Stimulated activated effector memory CD8-positive, alpha-beta T cell treated with anti-CD3 and anti-CD28 coated beads, Interleukin-12 subunit alpha, Interleukin-12 subunit beta, amount 100 ng/mL, for 72 hours (primary cell): ENCODE data around the gene GALNT2.

Source experiments
- ATAC-seq: fragments of 150-1000 bp; cut with Tn5 transposase; 2 replicates; pipeline ENCODE4 v1.10.0; 2021
- DNase-seq, 2 donors: peaks; one replicate each; pipeline ENCODE4 v3.0.0; 2021 to 2022; ENCODE audit warnings: low spot score in 2 of 2
- H3K27ac Mint-ChIP-seq: one replicate; pipeline ENCODE4 v1.8.0; 2022; ENCODE audit warnings: mild to moderate bottlenecking, mixed read lengths
- H3K36me3 Mint-ChIP-seq: one replicate; pipeline ENCODE4 v1.8.0; 2022; ENCODE audit warnings: mild to moderate bottlenecking, mixed read lengths
- H3K4me1 Mint-ChIP-seq: one replicate; pipeline ENCODE4 v1.8.0; 2022; ENCODE audit warnings: mixed read lengths
- H3K4me3 Mint-ChIP-seq: one replicate; pipeline ENCODE4 v1.8.0; 2022; ENCODE audit warnings: mild to moderate bottlenecking, mixed read lengths
- H3K9me3 Mint-ChIP-seq: one replicate; pipeline ENCODE4 v1.8.0; 2022; ENCODE audit warnings: mixed read lengths

Gene GALNT2

GRCh38 chr1:230300322-230301301, 233.6 kb downstream of the GALNT2 start:
- Mint-ChIP-seq H3K36me3 (no peaks in the 10 kb centered on the region), H3K27ac (no peak overlapping the region), H3K4me3 (no peak overlapping the region)

GRCh38 chr1:230301322-230301721, 234.3 kb downstream of the GALNT2 start:
- H3K9me3 Mint-ChIP-seq, result no peaks in the 10 kb centered on the region
- ATAC-seq (no peak), DNase-seq (no peak)
- no peak overlapping the region for H3K4me3 Mint-ChIP-seq
- H3K36me3 Mint-ChIP-seq, result no peaks in the 10 kb centered on the region
- peaks cover 13% of the 10 kb centered on the region for H3K4me1 Mint-ChIP-seq
- no peak overlapping the region for H3K27ac Mint-ChIP-seq

More at GRCh38 chr1:230300322-230301301, 233.6 kb downstream of the GALNT2 start:
- no peaks in the 10 kb centered on the region for H3K9me3 Mint-ChIP-seq
- peaks cover 13% of the 10 kb centered on the region for H3K4me1 Mint-ChIP-seq
- no peak for DNase-seq
- ATAC-seq, result no peak

- Mint-ChIP-seq H3K9me3 (no peaks in the 10 kb centered on the region), H3K4me3 (no peak overlapping the region), H3K27ac (no peak overlapping the region)
Measured at GRCh38 chr1:230301822-230302221, 234.8 kb downstream of the GALNT2 start.

GRCh38 chr1:230303069-230303468, 236.0 kb downstream of the GALNT2 start:
- Mint-ChIP-seq H3K9me3 (no peaks in the 10 kb centered on the region), H3K36me3 (no peaks in the 10 kb centered on the region), H3K4me3 (no peak overlapping the region), H3K4me1 (peaks cover 20% of the 10 kb centered on the region), H3K27ac (no peak overlapping the region)
- DNase-seq (no peak), ATAC-seq (no peak)

More at GRCh38 chr1:230301822-230302221, 234.8 kb downstream of the GALNT2 start:
- Mint-ChIP-seq H3K36me3 (no peaks in the 10 kb centered on the region), H3K4me1 (peaks cover 13% of the 10 kb centered on the region)
- DNase-seq (no peak), ATAC-seq (no peak)

GRCh38 chr1:230303822-230304221, 236.8 kb downstream of the GALNT2 start:
- ATAC-seq, result peak; percentile 68
- Mint-ChIP-seq H3K4me3 (peak overlapping the region; percentile 2), H3K4me1 (peaks cover 20% of the 10 kb centered on the region), H3K9me3 (no peaks in the 10 kb centered on the region), H3K27ac (peak overlapping the region; percentile 2), H3K36me3 (no peaks in the 10 kb centered on the region)
- DNase-seq, result no peak

- ATAC-seq, result peak; percentile 92
- DNase-seq, result peak in 1 of 2 donors; percentile 61
- H3K27ac Mint-ChIP-seq, result peak overlapping the region; percentile 56
- no peaks in the 10 kb centered on the region for H3K9me3 Mint-ChIP-seq
- H3K36me3 Mint-ChIP-seq, result no peaks in the 10 kb centered on the region
- H3K4me3 Mint-ChIP-seq, result no peak overlapping the region
- peaks cover 26% of the 10 kb centered on the region for H3K4me1 Mint-ChIP-seq
Measured at GRCh38 chr1:230306169-230306568, 239.1 kb downstream of the GALNT2 start.

GRCh38 chr1:230307213-230307612, 240.2 kb downstream of the GALNT2 start:
- Mint-ChIP-seq H3K36me3 (no peaks in the 10 kb centered on the region), H3K27ac (peak overlapping the region; percentile 9), H3K4me1 (peaks cover 26% of the 10 kb centered on the region), H3K4me3 (no peak overlapping the region), H3K9me3 (no peaks in the 10 kb centered on the region)
- no peak for ATAC-seq
- DNase-seq, result no peak

- ATAC-seq (no peak), DNase-seq (no peak)
- no peaks in the 10 kb centered on the region for H3K36me3 Mint-ChIP-seq
- no peak overlapping the region for H3K4me3 Mint-ChIP-seq
- no peaks in the 10 kb centered on the region for H3K9me3 Mint-ChIP-seq
- H3K4me1 Mint-ChIP-seq, result peaks cover 26% of the 10 kb centered on the region
- no peak overlapping the region for H3K27ac Mint-ChIP-seq
Measured at GRCh38 chr1:230308039-230308438, 241.0 kb downstream of the GALNT2 start.

- Mint-ChIP-seq H3K9me3 (no peaks in the 10 kb centered on the region), H3K27ac (no peak overlapping the region), H3K4me1 (peaks cover 18% of the 10 kb centered on the region), H3K4me3 (no peak overlapping the region), H3K36me3 (no peaks in the 10 kb centered on the region)
- ATAC-seq (no peak), DNase-seq (no peak)
Measured at GRCh38 chr1:230308821-230309220, 241.8 kb downstream of the GALNT2 start.

- ATAC-seq (no peak), DNase-seq (no peak)
- no peaks in the 10 kb centered on the region for H3K36me3 Mint-ChIP-seq
- peaks cover 13% of the 10 kb centered on the region for H3K4me1 Mint-ChIP-seq
- H3K27ac Mint-ChIP-seq, result no peak overlapping the region
- H3K9me3 Mint-ChIP-seq, result no peaks in the 10 kb centered on the region
- H3K4me3 Mint-ChIP-seq, result no peak overlapping the region
Measured at GRCh38 chr1:230309646-230310177, 242.7 kb downstream of the GALNT2 start.

- peak; percentile 56 to 75 for DNase-seq
- Mint-ChIP-seq H3K4me3 (no peak overlapping the region), H3K36me3 (no peaks in the 10 kb centered on the region), H3K9me3 (no peaks in the 10 kb centered on the region), H3K27ac (no peak overlapping the region), H3K4me1 (peaks cover 13% of the 10 kb centered on the region)
- peak; percentile 64 for ATAC-seq
Measured at GRCh38 chr1:230310381-230311163, 243.5 kb downstream of the GALNT2 start.

- H3K27ac Mint-ChIP-seq, result no peak overlapping the region
- H3K9me3 Mint-ChIP-seq, result no peaks in the 10 kb centered on the region
- peaks cover 6% of the 10 kb centered on the region for H3K4me1 Mint-ChIP-seq
- DNase-seq, result no peak
- no peak overlapping the region for H3K4me3 Mint-ChIP-seq
- no peaks in the 10 kb centered on the region for H3K36me3 Mint-ChIP-seq
- no peak for ATAC-seq
Measured at GRCh38 chr1:230312676-230313075, 245.6 kb downstream of the GALNT2 start.

- Mint-ChIP-seq H3K27ac (no peak overlapping the region), H3K4me1 (peaks cover 6% of the 10 kb centered on the region), H3K36me3 (no peaks in the 10 kb centered on the region), H3K9me3 (no peaks in the 10 kb centered on the region), H3K4me3 (no peak overlapping the region)
- no peak for ATAC-seq
- no peak for DNase-seq
Measured at GRCh38 chr1:230313453-230314141, 246.6 kb downstream of the GALNT2 start.

GRCh38 chr1:230314142-230314470, 247.1 kb downstream of the GALNT2 start:
- H3K27ac Mint-ChIP-seq, result no peak overlapping the region
- H3K4me1 Mint-ChIP-seq, result peaks cover 6% of the 10 kb centered on the region
- H3K4me3 Mint-ChIP-seq, result no peak overlapping the region
- DNase-seq, result no peak
- H3K9me3 Mint-ChIP-seq, result no peaks in the 10 kb centered on the region
- no peaks in the 10 kb centered on the region for H3K36me3 Mint-ChIP-seq
- no peak for ATAC-seq

GRCh38 chr1:230315099-230315498, 248.1 kb downstream of the GALNT2 start:
- Mint-ChIP-seq H3K36me3 (no peaks in the 10 kb centered on the region), H3K27ac (no peak overlapping the region), H3K4me3 (no peak overlapping the region), H3K4me1 (peaks cover 6% of the 10 kb centered on the region), H3K9me3 (no peaks in the 10 kb centered on the region)
- no peak for DNase-seq
- no peak for ATAC-seq
